Measurements from ENCODE around the gene TNC. TPM values are rescaled to one million over a fixed set of nuclear protein-coding genes. Genes with fewer than 3 reads are reported as not detected.

The TNC gene
- total RNA-seq, 2 donors from 2014 or later: 67.5 to 172 TPM

DNA sequence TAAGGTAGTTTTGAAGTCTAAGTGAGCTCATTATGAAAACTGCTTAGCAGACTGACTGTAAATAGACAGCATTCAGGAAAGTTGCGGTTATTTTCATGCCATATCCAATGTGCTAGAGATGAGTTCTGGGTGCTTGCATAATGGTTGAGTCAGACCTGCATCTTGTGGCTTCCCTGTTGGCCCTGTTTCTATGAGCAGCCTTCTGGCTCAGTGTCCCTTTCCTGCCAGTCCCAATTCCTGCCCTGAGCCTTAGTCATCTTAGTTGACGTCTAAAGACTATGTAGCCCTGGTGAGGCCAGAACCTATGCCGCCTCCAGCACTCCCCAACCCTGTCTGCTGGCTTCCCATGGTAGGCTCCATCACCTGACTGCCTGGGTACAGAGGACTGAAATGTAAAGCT lies 111.3 kb downstream of the TNC start:
- Mint-ChIP-seq H3K4me3 (no peak overlapping the region), H3K27me3 (ENCODE audit: insufficient read depth) (peaks cover 16% of the 10 kb centered on the region), H3K4me1 (peaks cover 23% of the 10 kb centered on the region), H3K9me3 (peaks cover 2% of the 10 kb centered on the region), H3K27ac (no peak overlapping the region), H3K36me3 (ENCODE audit: low read depth) (no peaks in the 10 kb centered on the region)
- Histone ChIP-seq H3K4me3 (ENCODE audit: low read length) (no peak overlapping the region), H3K36me3 (ENCODE audit: control insufficient read depth, insufficient read depth, low read length) (no peaks in the 10 kb centered on the region), H3K4me1 (ENCODE audit: control insufficient read depth, insufficient read depth, low read length) (peaks cover 6% of the 10 kb centered on the region), H3K27me3 (ENCODE audit: control insufficient read depth, insufficient read depth, low read length, poor library complexity, severe bottlenecking) (no peaks in the 10 kb centered on the region), H3K9me3 (ENCODE audit: control insufficient read depth, low read length) (no peaks in the 10 kb centered on the region), H3K9ac (ENCODE audit: extremely low read depth, low read length, poor library complexity, severe bottlenecking) (no peak overlapping the region), H3K27ac (ENCODE audit: low read depth, low read length) (no peak overlapping the region)
- DNase-seq: no peak
- TF ChIP-seq, protein P1, sequence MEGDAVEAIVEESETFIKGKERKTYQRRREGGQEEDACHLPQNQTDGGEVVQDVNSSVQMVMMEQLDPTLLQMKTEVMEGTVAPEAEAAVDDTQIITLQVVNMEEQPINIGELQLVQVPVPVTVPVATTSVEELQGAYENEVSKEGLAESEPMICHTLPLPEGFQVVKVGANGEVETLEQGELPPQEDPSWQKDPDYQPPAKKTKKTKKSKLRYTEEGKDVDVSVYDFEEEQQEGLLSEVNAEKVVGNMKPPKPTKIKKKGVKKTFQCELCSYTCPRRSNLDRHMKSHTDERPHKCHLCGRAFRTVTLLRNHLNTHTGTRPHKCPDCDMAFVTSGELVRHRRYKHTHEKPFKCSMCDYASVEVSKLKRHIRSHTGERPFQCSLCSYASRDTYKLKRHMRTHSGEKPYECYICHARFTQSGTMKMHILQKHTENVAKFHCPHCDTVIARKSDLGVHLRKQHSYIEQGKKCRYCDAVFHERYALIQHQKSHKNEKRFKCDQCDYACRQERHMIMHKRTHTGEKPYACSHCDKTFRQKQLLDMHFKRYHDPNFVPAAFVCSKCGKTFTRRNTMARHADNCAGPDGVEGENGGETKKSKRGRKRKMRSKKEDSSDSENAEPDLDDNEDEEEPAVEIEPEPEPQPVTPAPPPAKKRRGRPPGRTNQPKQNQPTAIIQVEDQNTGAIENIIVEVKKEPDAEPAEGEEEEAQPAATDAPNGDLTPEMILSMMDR (conservative IDR thresholded peaks at IDR 0.05): no peak
- WGBS, 2 experiments (ENCODE audit: insufficient coverage in 1 of 2, insufficient read length in 1 of 2): 95 to 100% methylated on average over 2 to 3 of the region's 3 CpGs

DNA sequence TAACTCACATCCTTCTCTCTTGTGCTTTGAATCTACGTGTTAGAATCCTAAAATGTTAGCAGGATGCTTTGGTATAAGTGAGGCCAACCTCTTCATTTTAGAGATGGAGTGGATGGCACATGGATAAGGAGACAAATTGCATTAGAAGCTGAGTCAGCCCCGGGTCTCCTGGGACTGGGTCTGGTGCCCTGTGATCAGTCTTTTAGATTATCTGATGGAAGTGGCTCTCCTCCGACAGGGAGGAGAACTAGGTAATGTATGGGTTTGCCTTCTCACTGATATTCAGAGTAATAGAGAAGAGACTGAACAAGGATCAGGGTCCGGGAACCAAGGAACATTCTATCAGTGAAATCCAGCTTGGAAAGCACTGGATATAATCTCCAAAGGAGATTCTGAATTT lies 112.6 kb downstream of the TNC start:
- H3K4me3 Mint-ChIP-seq: no peak overlapping the region
- H3K27ac Mint-ChIP-seq: no peak overlapping the region
- DNase-seq: no peak
- no peaks in the 10 kb centered on the region for H3K36me3 ChIP-seq (ENCODE audit: control insufficient read depth, insufficient read depth, low read length)
- H3K4me1 Mint-ChIP-seq: peaks cover 20% of the 10 kb centered on the region
- H3K9me3 Mint-ChIP-seq: peaks cover 2% of the 10 kb centered on the region
- no peak overlapping the region for H3K4me3 ChIP-seq (ENCODE audit: low read length)
- H3K9ac ChIP-seq (ENCODE audit: extremely low read depth, low read length, poor library complexity, severe bottlenecking): no peak overlapping the region
- H3K9me3 ChIP-seq (ENCODE audit: control insufficient read depth, low read length): no peaks in the 10 kb centered on the region
- TF ChIP-seq, protein P1 (conservative IDR thresholded peaks at IDR 0.05): no peak
- no peaks in the 10 kb centered on the region for H3K36me3 Mint-ChIP-seq (ENCODE audit: low read depth)
- H3K4me1 ChIP-seq (ENCODE audit: control insufficient read depth, insufficient read depth, low read length): peaks cover 2% of the 10 kb centered on the region
- H3K27ac ChIP-seq (ENCODE audit: low read depth, low read length): no peak overlapping the region
- peaks cover 19% of the 10 kb centered on the region for H3K27me3 Mint-ChIP-seq (ENCODE audit: insufficient read depth)
- no peaks in the 10 kb centered on the region for H3K27me3 ChIP-seq (ENCODE audit: control insufficient read depth, insufficient read depth, low read length, poor library complexity, severe bottlenecking)
- 91 to 98% methylated on average over 3 to 4 of the region's 4 CpGs for WGBS, 2 experiments (ENCODE audit: insufficient coverage in 1 of 2, insufficient read length in 1 of 2)

DNA sequence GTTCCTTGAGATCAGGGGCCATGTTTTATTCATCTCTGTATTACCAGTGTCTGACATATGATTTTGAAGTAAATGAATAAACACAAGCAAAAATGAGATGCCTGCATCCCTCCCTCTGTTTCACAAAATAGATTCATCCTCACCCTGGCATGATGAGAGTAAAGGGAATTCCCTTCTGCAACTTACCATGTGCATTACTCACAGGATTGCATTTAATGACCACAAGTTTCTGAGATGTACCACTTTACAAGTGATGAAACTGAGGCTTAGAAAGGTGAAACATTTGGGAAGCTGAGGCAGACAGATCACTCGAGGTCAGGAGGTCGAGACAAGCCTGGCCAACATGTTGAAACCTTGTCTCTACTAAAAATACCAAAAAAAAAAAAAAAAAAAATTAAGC lies 113.4 kb downstream of the TNC start:
- peaks cover 3% of the 10 kb centered on the region for H3K9me3 Mint-ChIP-seq

More for the DNA sequence above, 113.4 kb downstream of the TNC start:
- Mint-ChIP-seq H3K4me1 (peaks cover 16% of the 10 kb centered on the region), H3K4me3 (no peak overlapping the region), H3K27ac (no peak overlapping the region), H3K36me3 (ENCODE audit: low read depth) (no peaks in the 10 kb centered on the region), H3K27me3 (ENCODE audit: insufficient read depth) (peaks cover 23% of the 10 kb centered on the region)
- TF ChIP-seq, protein P1 (conservative IDR thresholded peaks at IDR 0.05): no peak
- no peaks in the 10 kb centered on the region for H3K9me3 ChIP-seq (ENCODE audit: control insufficient read depth, low read length)
- H3K4me3 ChIP-seq (ENCODE audit: low read length): no peak overlapping the region
- DNase-seq: no peak
- peaks cover 2% of the 10 kb centered on the region for H3K4me1 ChIP-seq (ENCODE audit: control insufficient read depth, insufficient read depth, low read length)
- H3K27me3 ChIP-seq (ENCODE audit: control insufficient read depth, insufficient read depth, low read length, poor library complexity, severe bottlenecking): no peaks in the 10 kb centered on the region
- H3K36me3 ChIP-seq (ENCODE audit: control insufficient read depth, insufficient read depth, low read length): no peaks in the 10 kb centered on the region
- 78% methylated on average over 1 of the region's 2 CpGs; no CpG with 5 or more reads in 1 of the 2 experiments for WGBS, 2 experiments (ENCODE audit: insufficient coverage in 1 of 2, insufficient read length in 1 of 2)
- no peak overlapping the region for H3K9ac ChIP-seq (ENCODE audit: extremely low read depth, low read length, poor library complexity, severe bottlenecking)
- H3K27ac ChIP-seq (ENCODE audit: low read depth, low read length): no peak overlapping the region
